Astrocyte (in vitro differentiated cells and primary cell): ENCODE results near the gene HEG1. TPM values are rescaled to one million over a fixed set of nuclear protein-coding genes. Genes with fewer than 3 reads are reported as not detected.

Source experiments
- DNase-seq: peaks from one replicate; pipeline ENCODE4 v3.0.0-alpha.2; 2010; ENCODE audit warnings: low read depth
- FAIRE-seq: peaks from 2 replicates; lab custom pipeline; 2011; peaks lifted over from hg19 to GRCh38; lab: Jason Lieb, UNC
- H2AFZ ChIP-seq: 2 replicates; pipeline ENCODE4 v1.6.0; 2012; ENCODE audit warnings: low read depth, low read length, inconsistent platforms
- H3K27ac ChIP-seq: 2 replicates; pipeline ENCODE4 v1.5.1; 2011; ENCODE audit warnings: low read depth, low read length, inconsistent platforms
- H3K27me3 ChIP-seq: 2 replicates; pipeline ENCODE4 v1.6.0; 2011; ENCODE audit warnings: low read length, inconsistent platforms; ENCODE audit not compliant: insufficient read depth
- H3K36me3 ChIP-seq: 2 replicates; pipeline ENCODE4 v1.5.1; 2011; ENCODE audit warnings: low read length, inconsistent platforms; ENCODE audit not compliant: insufficient read depth
- H3K4me1 ChIP-seq: 2 replicates; pipeline ENCODE4 v1.5.1; 2011; ENCODE audit warnings: low read length, inconsistent platforms; ENCODE audit not compliant: insufficient read depth
- H3K4me2 ChIP-seq: 2 replicates; pipeline ENCODE4 v1.6.0; 2012; ENCODE audit warnings: low read length, inconsistent platforms
- H3K4me3 ChIP-seq: 2 replicates; pipeline ENCODE4 v1.5.1; 2011; ENCODE audit warnings: low read depth, mild to moderate bottlenecking, low read length, inconsistent platforms; ENCODE audit not compliant: insufficient read depth
- H3K79me2 ChIP-seq: 2 replicates; pipeline ENCODE4 v1.6.0; 2012; ENCODE audit warnings: mild to moderate bottlenecking, low read length, inconsistent platforms; ENCODE audit not compliant: insufficient read depth
- H3K9ac ChIP-seq: 2 replicates; pipeline ENCODE4 v1.6.0; 2012; ENCODE audit warnings: mild to moderate bottlenecking, low read length, inconsistent platforms
- H3K9me3 ChIP-seq: 2 replicates; pipeline ENCODE4 v1.5.1; 2012; ENCODE audit warnings: low read depth, mild to moderate bottlenecking, low read length, inconsistent platforms; ENCODE audit not compliant: insufficient read depth
- H4K20me1 ChIP-seq: 2 replicates; pipeline ENCODE4 v1.6.0; 2012; ENCODE audit warnings: low read length, inconsistent platforms; ENCODE audit not compliant: insufficient read depth
- H3K27ac Mint-ChIP-seq: one replicate; pipeline ENCODE4 v1.8.0; 2021; ENCODE audit warnings: mild to moderate bottlenecking, mixed read lengths; ENCODE audit not compliant: unreplicated experiment
- H3K27me3 Mint-ChIP-seq: one replicate; pipeline ENCODE4 v1.8.0; 2021; ENCODE audit warnings: low read depth, mixed read lengths; ENCODE audit not compliant: unreplicated experiment
- H3K36me3 Mint-ChIP-seq: one replicate; pipeline ENCODE4 v1.8.0; 2021; ENCODE audit warnings: low read depth, mixed read lengths; ENCODE audit not compliant: unreplicated experiment
- H3K4me1 Mint-ChIP-seq: one replicate; pipeline ENCODE4 v1.8.0; 2021; ENCODE audit warnings: low read depth, mixed read lengths; ENCODE audit not compliant: unreplicated experiment
- H3K4me3 Mint-ChIP-seq: one replicate; pipeline ENCODE4 v1.8.0; 2021; ENCODE audit warnings: mild to moderate bottlenecking, moderate library complexity, mixed read lengths; ENCODE audit not compliant: unreplicated experiment
- H3K9me3 Mint-ChIP-seq: one replicate; pipeline ENCODE4 v1.8.0; 2021; ENCODE audit warnings: mild to moderate bottlenecking, mixed read lengths; ENCODE audit not compliant: unreplicated experiment
- EZH2 ChIP-seq: IDR thresholded peaks from 2 replicates; pipeline ENCODE4 v1.6.1; 2012; ENCODE audit warnings: mild to moderate bottlenecking, low read length, inconsistent platforms; ENCODE audit not compliant: insufficient read depth
- total RNA-seq: library from RNA; stranded (reverse); gene quantifications from 2 replicates; pipeline ENCODE4 v1.2.1, GENCODE V29; 2021
- TF ChIP-seq, protein P1 (sequence below): IDR thresholded peaks from 2 replicates; pipeline ENCODE4 v1.5.1; 2011; ENCODE audit warnings: low read depth, mild to moderate bottlenecking, inconsistent platforms, low read length, moderate library complexity; ENCODE audit not compliant: insufficient read depth

The HEG1 gene
- total RNA-seq, 1 donor from 2014 or later = 65.7 TPM

DNA sequence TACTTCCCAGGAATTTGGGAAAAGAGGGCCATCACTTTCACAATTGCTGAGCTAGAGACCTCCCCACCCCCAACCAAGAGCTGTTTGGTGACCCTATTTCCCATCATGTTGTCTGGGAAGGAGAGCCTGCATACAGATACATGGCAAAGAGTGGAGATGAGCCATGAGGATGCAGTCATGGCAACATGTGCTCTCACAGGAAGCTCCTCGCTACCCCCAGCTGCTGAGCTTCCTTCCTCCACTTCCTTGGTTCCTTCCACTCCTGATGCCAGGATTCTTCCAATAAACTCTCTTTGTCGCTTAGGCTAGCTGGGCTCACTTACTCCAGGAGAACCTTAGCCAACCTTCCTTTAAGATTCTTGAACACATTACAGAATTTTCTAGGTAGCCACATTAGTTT, 72.9 kb downstream of the HEG1 start:
- Histone ChIP-seq H3K4me2 (no peak overlapping the region), H3K36me3 (peaks cover under 1% of the 10 kb centered on the region), H3K27ac (no peak overlapping the region), H3K79me2 (no peaks in the 10 kb centered on the region), H3K27me3 (no peaks in the 10 kb centered on the region), H2AFZ (no peak overlapping the region), H3K4me3 (no peak overlapping the region), H3K4me1 (peaks cover 18% of the 10 kb centered on the region), H3K9me3 (no peaks in the 10 kb centered on the region), H3K9ac (no peak overlapping the region), H4K20me1 (peaks cover 7% of the 10 kb centered on the region)
- H3K27me3 Mint-ChIP-seq = no peaks in the 10 kb centered on the region
- no peaks in the 10 kb centered on the region for H3K9me3 Mint-ChIP-seq
- DNase-seq (no peak), FAIRE-seq (no peak)
- H3K27ac Mint-ChIP-seq = no peak overlapping the region
- peaks cover 25% of the 10 kb centered on the region for H3K4me1 Mint-ChIP-seq
- H3K4me3 Mint-ChIP-seq = no peak overlapping the region
- no peak for TF ChIP-seq EZH2
- TF ChIP-seq, protein P1, sequence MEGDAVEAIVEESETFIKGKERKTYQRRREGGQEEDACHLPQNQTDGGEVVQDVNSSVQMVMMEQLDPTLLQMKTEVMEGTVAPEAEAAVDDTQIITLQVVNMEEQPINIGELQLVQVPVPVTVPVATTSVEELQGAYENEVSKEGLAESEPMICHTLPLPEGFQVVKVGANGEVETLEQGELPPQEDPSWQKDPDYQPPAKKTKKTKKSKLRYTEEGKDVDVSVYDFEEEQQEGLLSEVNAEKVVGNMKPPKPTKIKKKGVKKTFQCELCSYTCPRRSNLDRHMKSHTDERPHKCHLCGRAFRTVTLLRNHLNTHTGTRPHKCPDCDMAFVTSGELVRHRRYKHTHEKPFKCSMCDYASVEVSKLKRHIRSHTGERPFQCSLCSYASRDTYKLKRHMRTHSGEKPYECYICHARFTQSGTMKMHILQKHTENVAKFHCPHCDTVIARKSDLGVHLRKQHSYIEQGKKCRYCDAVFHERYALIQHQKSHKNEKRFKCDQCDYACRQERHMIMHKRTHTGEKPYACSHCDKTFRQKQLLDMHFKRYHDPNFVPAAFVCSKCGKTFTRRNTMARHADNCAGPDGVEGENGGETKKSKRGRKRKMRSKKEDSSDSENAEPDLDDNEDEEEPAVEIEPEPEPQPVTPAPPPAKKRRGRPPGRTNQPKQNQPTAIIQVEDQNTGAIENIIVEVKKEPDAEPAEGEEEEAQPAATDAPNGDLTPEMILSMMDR = no peak
- peaks cover 7% of the 10 kb centered on the region for H3K36me3 Mint-ChIP-seq

DNA sequence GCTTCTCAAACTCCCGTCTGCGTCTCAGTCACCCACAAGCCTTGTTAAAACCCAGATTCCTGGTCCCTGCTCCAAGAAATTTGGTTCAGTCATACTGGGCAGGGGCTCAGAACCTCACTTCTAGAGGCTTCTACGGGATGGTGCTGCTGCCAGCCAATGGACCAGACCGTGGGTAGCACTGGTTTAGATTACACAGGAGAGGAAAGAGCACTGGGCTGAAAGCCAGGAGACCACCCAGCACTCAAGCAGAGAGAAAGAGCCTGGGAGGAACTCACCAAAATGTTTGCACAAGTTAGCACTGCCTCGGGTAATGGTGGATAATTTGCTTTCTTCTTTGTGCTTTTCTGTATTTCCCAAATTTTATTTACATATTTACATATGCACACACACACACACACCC, 74.3 kb downstream of the HEG1 start:
- Histone ChIP-seq H3K9ac (no peak overlapping the region), H3K4me1 (peaks cover 12% of the 10 kb centered on the region), H3K4me2 (no peak overlapping the region), H3K36me3 (peaks cover 7% of the 10 kb centered on the region), H3K4me3 (no peak overlapping the region), H3K27me3 (no peaks in the 10 kb centered on the region), H4K20me1 (peaks cover 7% of the 10 kb centered on the region), H3K27ac (no peak overlapping the region), H3K79me2 (no peaks in the 10 kb centered on the region), H2AFZ (no peak overlapping the region), H3K9me3 (no peaks in the 10 kb centered on the region)
- Mint-ChIP-seq H3K27me3 (no peaks in the 10 kb centered on the region), H3K36me3 (peaks cover 19% of the 10 kb centered on the region), H3K27ac (no peak overlapping the region), H3K4me3 (no peak overlapping the region), H3K9me3 (no peaks in the 10 kb centered on the region), H3K4me1 (peaks cover 21% of the 10 kb centered on the region)
- FAIRE-seq (no peak), DNase-seq (no peak)
- TF ChIP-seq, protein P1 = no peak
- TF ChIP-seq EZH2 = no peak

DNA sequence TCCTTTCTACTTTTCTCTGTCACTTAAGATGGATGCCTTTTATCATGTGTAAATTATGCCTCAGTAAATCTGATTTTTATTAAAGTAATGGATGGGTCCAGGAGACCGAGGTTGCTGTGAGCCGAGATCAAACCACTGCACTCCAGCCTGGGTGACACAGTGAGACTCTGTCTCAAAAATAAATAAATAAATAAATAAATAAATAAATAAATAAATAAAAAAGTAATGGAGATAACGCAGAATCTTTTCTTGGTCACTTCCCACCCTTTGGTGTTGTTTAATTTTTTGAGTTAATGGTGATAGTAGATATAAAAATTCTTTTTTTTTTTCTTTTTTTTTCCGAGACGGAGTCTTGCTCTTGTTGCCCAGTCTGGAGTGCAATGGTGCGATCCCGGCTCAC, 77.2 kb downstream of the HEG1 start:
- Mint-ChIP-seq H3K4me1 (no peaks in the 10 kb centered on the region), H3K27me3 (no peaks in the 10 kb centered on the region), H3K36me3 (peaks cover 25% of the 10 kb centered on the region), H3K4me3 (no peak overlapping the region), H3K9me3 (no peaks in the 10 kb centered on the region), H3K27ac (no peak overlapping the region)
- Histone ChIP-seq H3K9ac (no peak overlapping the region), H2AFZ (no peak overlapping the region), H4K20me1 (peaks cover 7% of the 10 kb centered on the region), H3K79me2 (no peaks in the 10 kb centered on the region), H3K9me3 (no peaks in the 10 kb centered on the region), H3K4me3 (no peak overlapping the region), H3K27ac (no peak overlapping the region), H3K4me1 (no peaks in the 10 kb centered on the region), H3K27me3 (no peaks in the 10 kb centered on the region), H3K36me3 (peaks cover 20% of the 10 kb centered on the region), H3K4me2 (no peak overlapping the region)
- DNase-seq = no peak
- TF ChIP-seq, protein P1 = no peak
- TF ChIP-seq EZH2 = no peak
- FAIRE-seq = no peak
